Activated T-helper 2 cell treated with anti-CD3 and anti-CD28 coated beads, Interferon-gamma antibody, Interleukin-2, Interleukin-4, amounts not matched to agents 10 μg/mL and 5 μg/mL and 100 μg/mL, durations not matched to agents 14 hours and 24 hours and 36 hours (primary cell): ENCODE data around the gene ACSBG1. TPM values are rescaled to one million over a fixed set of nuclear protein-coding genes. Genes with fewer than 3 reads are reported as not detected.

Experiments used
- DNase-seq: peaks from one replicate; pipeline ENCODE4 v3.0.0; 2021; ENCODE audit warnings: low spot score
- H3K27ac Mint-ChIP-seq: one replicate; pipeline ENCODE4 v1.8.0; 2021; ENCODE audit warnings: mixed read lengths
- H3K27me3 Mint-ChIP-seq: one replicate; pipeline ENCODE4 v1.8.0; 2021; ENCODE audit warnings: low read depth, mixed read lengths
- H3K36me3 Mint-ChIP-seq: one replicate; pipeline ENCODE4 v1.8.0; 2021; ENCODE audit warnings: low read depth, mixed read lengths
- H3K4me1 Mint-ChIP-seq: one replicate; pipeline ENCODE4 v1.8.0; 2021; ENCODE audit warnings: low read depth, mixed read lengths
- H3K4me3 Mint-ChIP-seq: one replicate; pipeline ENCODE4 v1.8.0; 2021; ENCODE audit warnings: low read depth, mild to moderate bottlenecking, moderate library complexity, mixed read lengths
- H3K9me3 Mint-ChIP-seq: one replicate; pipeline ENCODE4 v1.8.0; 2021; ENCODE audit warnings: mixed read lengths
- intact Hi-C: fragments of 100-400 bp; cut with micrococcal nuclease; formaldehyde crosslinking; loops from one replicate; pipeline ENCODE4 v1.15.1; 2023
- total RNA-seq: library from RNA; stranded (reverse); gene quantifications from 2 replicates; pipeline ENCODE4 v1.2.3, GENCODE V29; 2022

Gene ACSBG1
- total RNA-seq, 1 donor from 2014 or later: 0.96 TPM

DNA sequence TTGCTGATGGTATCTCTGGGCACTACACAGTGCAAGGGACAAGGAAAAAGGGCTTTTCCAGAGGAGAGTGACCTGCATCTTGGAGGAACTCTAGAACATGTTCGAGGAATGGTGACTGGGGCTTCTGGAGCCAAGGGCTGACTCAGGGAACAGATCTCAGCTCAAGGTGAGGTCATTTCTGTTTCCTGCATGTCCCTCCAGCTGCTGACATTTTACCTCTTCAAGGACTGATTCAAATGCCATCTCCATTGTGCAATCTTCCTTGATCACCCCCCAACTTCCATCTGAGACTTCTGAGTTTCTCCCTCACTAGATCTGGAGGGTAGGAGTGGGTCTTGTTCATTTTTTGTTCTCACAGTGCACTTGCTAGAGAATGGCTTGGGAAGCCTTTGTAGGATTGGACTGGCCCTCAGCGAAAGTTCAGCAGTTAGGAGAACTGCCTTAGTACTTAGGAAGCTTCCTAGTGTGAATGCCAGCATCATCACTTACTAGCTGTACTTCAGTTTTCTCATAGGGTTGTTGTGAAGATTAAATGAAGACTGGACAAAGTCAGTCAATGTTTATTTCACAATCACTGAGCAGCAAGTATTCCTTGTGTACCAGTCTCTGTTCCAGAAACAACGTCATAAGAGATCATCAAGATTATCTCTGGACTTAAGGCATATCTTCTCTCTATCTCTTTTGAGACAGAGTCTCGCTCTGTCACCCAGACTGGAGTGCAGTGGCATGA lies 87.8 kb downstream of the ACSBG1 start:
- Mint-ChIP-seq H3K9me3 (no peaks in the 10 kb centered on the region), H3K4me1 (peaks cover 31% of the 10 kb centered on the region), H3K27ac (no peak overlapping the region), H3K27me3 (no peaks in the 10 kb centered on the region), H3K4me3 (no peak overlapping the region), H3K36me3 (peaks cover 9% of the 10 kb centered on the region)
- intact Hi-C loops: no loop called here
- no peak for DNase-seq

DNA sequence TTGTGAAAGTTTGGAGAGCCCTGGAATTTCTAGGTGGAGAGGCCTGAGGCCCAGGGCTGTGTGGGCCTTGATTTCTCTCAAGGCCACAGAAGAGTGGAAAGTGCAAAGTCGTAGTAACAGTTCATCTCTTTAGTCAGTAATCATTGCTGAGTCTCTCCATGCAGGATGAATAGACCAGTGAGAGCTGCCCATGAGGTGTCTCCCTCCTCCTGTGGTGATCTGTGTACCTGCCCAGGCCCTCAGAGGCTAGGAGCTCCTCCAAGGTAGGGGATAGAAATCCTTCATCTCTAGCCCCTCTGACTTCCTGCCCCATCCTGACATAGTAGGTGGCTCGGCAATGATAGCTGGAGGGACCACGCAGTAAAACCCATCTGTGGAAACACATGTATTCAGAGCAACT lies 92.0 kb downstream of the ACSBG1 start:
- no peaks in the 10 kb centered on the region for H3K36me3 Mint-ChIP-seq
- no peak for DNase-seq
- intact Hi-C loops: no loop called here
- peaks cover 8% of the 10 kb centered on the region for H3K4me1 Mint-ChIP-seq
- H3K27me3 Mint-ChIP-seq: no peaks in the 10 kb centered on the region
- no peak overlapping the region for H3K4me3 Mint-ChIP-seq
- H3K9me3 Mint-ChIP-seq: no peaks in the 10 kb centered on the region
- no peak overlapping the region for H3K27ac Mint-ChIP-seq

DNA sequence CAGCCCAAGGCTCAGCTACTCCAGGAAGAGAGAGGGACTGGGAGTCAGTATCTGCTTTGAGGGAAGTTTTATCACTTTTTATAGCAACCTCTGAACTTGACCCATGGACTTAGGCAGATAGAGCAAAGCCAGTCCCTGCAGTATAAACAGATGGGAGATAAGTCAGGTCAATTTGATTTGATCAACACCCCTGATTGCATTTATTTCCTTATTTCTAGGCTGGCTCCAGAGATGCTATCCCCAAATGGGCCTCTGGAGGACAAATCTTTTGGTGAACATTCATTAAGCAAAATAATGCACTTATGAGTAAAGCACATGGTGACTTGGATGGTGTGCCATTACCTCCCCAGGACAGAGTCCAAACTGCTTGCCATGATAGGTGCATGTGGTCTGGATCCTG lies 94.1 kb downstream of the ACSBG1 start:
- intact Hi-C loops: no loop called here
- no peak for DNase-seq
- no peaks in the 10 kb centered on the region for H3K27me3 Mint-ChIP-seq
- H3K4me1 Mint-ChIP-seq: no peaks in the 10 kb centered on the region
- no peak overlapping the region for H3K27ac Mint-ChIP-seq
- no peak overlapping the region for H3K4me3 Mint-ChIP-seq
- no peaks in the 10 kb centered on the region for H3K36me3 Mint-ChIP-seq
- H3K9me3 Mint-ChIP-seq: no peaks in the 10 kb centered on the region

DNA sequence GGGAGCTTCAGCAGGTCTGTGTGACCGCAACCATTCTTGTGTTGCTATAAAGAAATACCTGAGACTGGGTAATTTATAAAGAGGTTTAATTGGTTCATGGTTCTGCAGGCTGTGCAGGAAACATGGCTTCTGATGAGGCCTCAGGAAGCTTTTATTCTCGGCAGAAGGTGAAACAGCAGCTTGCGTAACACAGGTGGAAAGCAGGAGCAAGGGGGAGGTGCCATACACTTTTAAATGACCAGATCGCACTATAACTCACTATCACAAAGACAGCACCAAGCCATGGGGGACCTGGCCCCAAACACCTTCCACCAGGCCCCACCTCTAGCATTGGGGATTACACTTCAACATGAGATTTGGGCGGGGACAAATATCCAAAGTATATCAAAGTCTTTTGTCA lies 94.8 kb downstream of the ACSBG1 start:
- Mint-ChIP-seq H3K27me3 (no peaks in the 10 kb centered on the region), H3K4me3 (no peak overlapping the region), H3K4me1 (no peaks in the 10 kb centered on the region), H3K9me3 (no peaks in the 10 kb centered on the region), H3K36me3 (no peaks in the 10 kb centered on the region), H3K27ac (no peak overlapping the region)
- intact Hi-C loops: no loop called here
- no peak for DNase-seq

DNA sequence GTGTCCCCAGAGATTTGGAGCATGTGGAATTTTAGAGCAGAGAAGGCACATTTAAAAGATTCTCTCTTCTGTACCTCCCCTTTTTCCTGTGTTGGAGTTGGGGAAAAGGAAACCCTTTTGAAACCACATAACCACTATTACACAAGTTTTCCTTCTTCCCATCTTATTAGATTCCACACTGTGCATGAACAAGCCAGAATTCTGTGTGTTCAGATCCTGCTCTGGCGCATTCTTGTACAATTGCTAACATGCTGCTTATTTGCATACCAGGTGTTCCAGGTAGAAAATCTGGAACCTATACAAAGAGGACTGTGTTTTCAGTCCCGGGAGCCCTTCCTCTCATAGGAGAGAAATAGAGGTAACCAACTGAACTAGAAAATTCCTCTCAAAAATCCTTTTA lies 100.6 kb downstream of the ACSBG1 start:
- Mint-ChIP-seq H3K27ac (no peak overlapping the region), H3K4me1 (peaks cover 16% of the 10 kb centered on the region), H3K9me3 (no peaks in the 10 kb centered on the region), H3K27me3 (no peaks in the 10 kb centered on the region), H3K36me3 (no peaks in the 10 kb centered on the region), H3K4me3 (no peak overlapping the region)
- intact Hi-C loops: no loop called here
- no peak for DNase-seq

DNA sequence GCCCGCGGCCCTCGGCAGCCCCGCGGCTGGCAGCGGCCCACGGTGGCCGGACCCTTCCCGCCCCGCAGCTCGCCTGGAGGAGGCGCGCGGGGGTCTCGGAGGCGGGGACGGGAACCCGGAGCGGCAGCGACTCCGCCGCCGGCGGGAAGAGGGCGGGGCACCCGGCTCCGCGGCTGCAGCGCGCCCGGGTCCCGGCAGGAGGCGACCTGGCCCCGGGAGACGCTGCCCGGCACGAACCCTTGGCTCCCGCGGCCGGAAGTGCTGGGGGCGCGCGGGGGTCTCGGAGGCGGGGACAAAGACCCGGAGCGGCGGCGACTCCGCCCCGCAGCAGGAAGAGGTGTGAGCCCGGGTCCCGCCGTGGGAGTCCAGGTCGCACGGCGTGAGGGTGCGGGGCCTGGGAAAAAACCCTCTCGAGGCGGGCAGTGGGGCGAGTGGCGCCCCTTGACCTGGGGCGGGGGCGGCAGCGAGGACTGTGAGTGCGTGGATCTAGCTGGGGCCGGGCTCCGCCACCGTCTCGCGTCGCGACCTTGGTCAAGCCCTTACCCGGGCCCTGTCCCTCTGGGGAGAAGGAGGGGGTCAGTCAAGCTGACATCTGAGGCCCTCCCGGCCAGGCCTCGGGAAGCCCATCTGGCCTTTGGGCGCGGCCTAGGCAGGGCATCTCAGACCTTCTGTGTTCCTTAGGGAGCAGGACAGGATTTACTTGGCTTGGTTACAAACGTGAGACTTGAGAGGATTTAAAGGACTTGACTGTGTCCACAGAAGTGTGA lies 102.9 kb downstream of the ACSBG1 start, which contains the start of gene CIB2:
Gene CIB2 (minus strand): TSS at position 151 of the 767 bp plus-strand sequence. CDS start 230 bp downstream, outside the sequence.
- DNase-seq: peak; percentile 75
- peak within 1 kb of the TSS; percentile 78 for H3K4me3 Mint-ChIP-seq
- H3K36me3 Mint-ChIP-seq: no peaks in the 10 kb centered on the region
- H3K4me1 Mint-ChIP-seq: peaks cover 20% of the 10 kb centered on the region
- H3K27me3 Mint-ChIP-seq: no peaks in the 10 kb centered on the region
- H3K27ac Mint-ChIP-seq: peak within 1 kb of the TSS; percentile 40
- no peaks in the 10 kb centered on the region for H3K9me3 Mint-ChIP-seq
- intact Hi-C loops: loop anchor here (1.0 kb wide), 3 partner anchors 18 to 110 kb away; partner anchors contain the start of gene IDH3A

DNA sequence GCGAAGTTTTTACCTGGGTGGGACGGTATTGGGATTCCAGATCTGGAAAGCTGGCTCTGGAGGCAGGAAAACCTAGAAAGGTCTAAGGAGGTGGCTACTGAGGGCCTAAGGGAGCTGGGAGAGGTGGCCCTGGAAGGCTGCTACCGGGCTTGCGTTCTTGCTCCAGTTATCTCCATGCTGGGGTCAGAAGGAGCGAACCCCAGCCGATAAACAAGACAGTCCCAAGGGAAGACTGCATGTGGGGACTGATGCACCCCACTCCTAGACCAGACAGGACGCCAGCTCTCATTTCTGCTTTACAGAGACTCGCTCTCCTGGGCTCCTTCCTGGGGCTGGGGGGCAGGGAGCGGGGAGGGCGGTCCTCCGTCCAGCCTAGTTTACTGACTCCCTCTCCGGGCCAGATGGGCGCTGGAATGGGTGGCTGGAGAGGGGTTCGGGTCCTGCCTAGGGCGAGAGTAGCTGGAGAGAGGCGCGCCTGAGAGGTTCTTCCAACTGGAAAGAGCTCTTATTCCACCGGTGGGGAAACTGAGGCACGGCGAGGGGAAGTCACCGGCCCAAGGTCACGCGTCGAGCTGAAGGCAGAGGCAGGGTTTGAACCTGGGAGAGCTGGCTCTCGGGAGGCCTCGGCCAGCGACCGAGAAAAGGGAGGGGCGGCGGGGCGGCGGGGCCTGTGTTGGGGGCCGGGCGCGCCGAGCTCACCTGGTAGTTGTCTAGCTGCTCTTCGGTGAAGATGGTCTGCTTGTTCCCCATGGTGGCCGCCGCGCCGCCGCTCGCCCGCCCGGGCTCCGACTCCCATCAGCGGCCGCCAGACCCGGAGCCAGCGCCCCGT lies 103.7 kb downstream of the ACSBG1 start:
- Mint-ChIP-seq H3K9me3 (no peaks in the 10 kb centered on the region), H3K27ac (peak overlapping the region; percentile 40), H3K4me3 (peak overlapping the region; percentile 77), H3K27me3 (no peaks in the 10 kb centered on the region), H3K36me3 (no peaks in the 10 kb centered on the region), H3K4me1 (peaks cover 20% of the 10 kb centered on the region)
- no peak for DNase-seq
- intact Hi-C loops: loop anchor here (1.0 kb wide), 3 partner anchors 19 to 111 kb away; partner anchors contain the start of gene IDH3A

DNA sequence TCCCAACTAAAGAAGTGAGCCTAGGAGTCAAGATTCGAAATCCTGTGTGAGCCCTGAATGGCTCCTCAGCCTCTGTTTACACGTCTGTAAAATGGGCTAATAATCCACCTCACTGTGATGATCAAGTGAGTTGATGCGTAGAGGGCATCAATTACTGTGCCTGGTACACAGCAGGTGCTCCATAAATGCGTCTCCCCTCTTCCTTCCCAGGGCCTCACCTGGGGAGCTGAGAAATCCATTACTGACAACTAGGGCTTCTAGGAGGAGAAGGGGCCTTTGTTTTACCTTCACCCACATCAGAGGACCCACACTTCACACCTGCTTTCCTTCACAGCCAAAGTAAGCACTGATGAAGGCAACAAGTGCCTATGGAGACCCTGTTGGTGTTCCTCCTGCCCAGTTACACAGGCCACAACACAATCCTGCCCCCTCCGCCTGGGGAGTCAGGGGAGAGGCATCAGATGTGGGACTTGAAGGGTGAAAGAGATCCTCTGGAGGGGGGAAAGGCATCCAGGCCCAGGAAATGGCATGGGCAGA lies 104.5 kb downstream of the ACSBG1 start:
- H3K27ac Mint-ChIP-seq: peak overlapping the region; percentile 26

DNA sequence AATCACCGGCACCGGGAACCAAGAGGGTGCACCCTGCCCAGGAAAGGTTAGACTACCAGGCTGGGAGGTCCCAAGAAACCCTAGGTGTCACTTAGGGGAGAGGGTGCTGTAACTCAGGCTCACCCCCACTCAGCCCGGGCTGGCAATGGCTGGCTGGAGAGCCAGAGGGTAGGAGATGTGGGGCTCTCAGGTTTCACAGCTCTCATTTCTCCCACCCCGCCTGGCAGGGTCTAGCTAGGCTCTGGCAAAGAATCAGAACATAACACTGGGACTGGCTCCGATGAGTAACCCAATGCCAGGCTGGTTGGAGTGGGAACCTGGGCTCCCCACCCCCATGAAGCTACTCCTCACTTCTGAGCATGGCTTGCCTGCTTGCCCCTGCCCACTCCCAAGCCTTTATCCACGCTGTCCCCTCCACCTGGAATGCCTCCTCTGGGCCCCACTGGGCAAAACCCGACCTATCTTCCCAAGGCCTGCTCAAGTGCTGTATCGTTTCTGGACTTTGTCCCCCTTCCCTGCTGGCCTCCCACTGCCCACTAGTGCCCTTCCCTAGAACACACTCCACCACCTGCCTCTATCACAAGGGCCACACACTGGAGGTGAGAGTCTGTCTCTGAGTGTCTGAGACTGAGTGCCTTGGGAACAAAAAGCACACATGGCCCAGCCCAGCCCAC lies 105.2 kb downstream of the ACSBG1 start:
- Mint-ChIP-seq H3K9me3 (no peaks in the 10 kb centered on the region), H3K4me3 (no peak overlapping the region), H3K4me1 (peaks cover 20% of the 10 kb centered on the region), H3K27me3 (no peaks in the 10 kb centered on the region), H3K36me3 (no peaks in the 10 kb centered on the region), H3K27ac (no peak overlapping the region)
- DNase-seq: no peak
- intact Hi-C loops: no loop called here

More for the DNA sequence above, 104.5 kb downstream of the ACSBG1 start:
- Mint-ChIP-seq H3K9me3 (no peaks in the 10 kb centered on the region), H3K4me1 (peaks cover 20% of the 10 kb centered on the region), H3K27me3 (no peaks in the 10 kb centered on the region), H3K4me3 (peak overlapping the region; percentile 77), H3K36me3 (no peaks in the 10 kb centered on the region)
- no peak for DNase-seq
- intact Hi-C loops: no loop called here

DNA sequence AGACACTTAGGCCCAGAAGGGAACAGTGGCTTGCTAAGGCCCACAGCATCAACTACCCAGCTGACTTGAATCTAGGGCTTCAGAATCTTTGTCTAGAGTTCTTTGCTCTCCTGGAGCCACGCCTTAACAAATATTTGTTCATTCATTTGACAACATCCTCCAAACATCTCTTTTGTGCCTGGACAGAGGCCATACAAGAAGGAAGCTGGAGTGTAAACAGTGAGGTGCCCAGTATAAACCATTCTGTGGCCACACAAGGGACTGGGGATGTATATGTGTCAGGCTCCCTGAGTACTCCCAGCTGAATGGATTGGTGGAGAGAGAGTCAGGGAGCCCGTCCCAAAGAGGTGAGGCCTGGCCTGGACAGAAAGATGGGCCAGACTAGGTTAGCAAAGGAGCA lies 106.5 kb downstream of the ACSBG1 start:
- peak overlapping the region; percentile 23 for H3K27ac Mint-ChIP-seq
- intact Hi-C loops: no loop called here
- DNase-seq: no peak
- no peaks in the 10 kb centered on the region for H3K9me3 Mint-ChIP-seq
- H3K4me3 Mint-ChIP-seq: no peak overlapping the region
- peaks cover 14% of the 10 kb centered on the region for H3K4me1 Mint-ChIP-seq
- no peaks in the 10 kb centered on the region for H3K36me3 Mint-ChIP-seq
- no peaks in the 10 kb centered on the region for H3K27me3 Mint-ChIP-seq

DNA sequence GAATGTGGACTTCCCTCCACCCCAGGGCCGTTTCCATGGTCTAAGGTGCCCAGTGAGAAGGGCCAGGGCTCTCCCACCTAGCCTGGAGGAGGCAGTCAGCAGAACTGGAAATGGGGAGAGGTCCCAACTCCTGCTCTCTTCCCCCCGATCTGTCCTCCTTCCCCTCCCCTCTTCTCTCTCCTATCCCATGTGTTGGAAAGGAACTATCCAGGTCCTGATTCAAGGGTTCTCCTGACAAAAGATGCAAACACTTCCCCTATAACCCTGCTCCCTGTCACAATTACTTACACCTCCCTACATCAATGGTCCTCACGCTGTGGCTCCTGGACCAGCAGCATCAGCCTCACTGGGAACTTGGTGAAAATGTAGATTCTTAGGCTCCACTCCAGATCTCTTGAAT lies 109.1 kb downstream of the ACSBG1 start:
- H3K4me1 Mint-ChIP-seq: peaks cover 4% of the 10 kb centered on the region
- H3K4me3 Mint-ChIP-seq: no peak overlapping the region
- intact Hi-C loops: no loop called here
- DNase-seq: no peak
- no peaks in the 10 kb centered on the region for H3K36me3 Mint-ChIP-seq
- H3K27me3 Mint-ChIP-seq: no peaks in the 10 kb centered on the region
- H3K27ac Mint-ChIP-seq: no peak overlapping the region
- no peaks in the 10 kb centered on the region for H3K9me3 Mint-ChIP-seq

DNA sequence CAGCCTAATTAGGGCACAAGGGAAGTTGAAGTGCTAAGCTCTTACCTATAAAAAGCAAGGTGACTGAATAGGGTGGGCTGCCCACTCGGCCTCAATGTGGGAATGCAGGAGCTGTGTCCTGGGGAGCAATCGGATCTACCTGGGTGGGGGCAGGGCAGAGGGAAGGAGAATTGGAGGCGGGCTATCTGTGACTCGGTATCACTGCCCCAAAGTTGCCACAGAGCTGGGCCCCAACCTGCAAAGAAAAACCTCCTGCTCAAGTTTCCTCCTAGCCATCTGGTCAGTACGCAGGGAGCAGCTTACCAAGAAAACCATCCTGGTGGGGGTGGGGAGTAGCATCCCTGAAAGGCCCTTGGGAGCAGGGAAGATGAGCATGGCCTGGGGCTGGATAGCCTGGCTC lies 113.8 kb downstream of the ACSBG1 start:
- Mint-ChIP-seq H3K9me3 (no peaks in the 10 kb centered on the region), H3K4me3 (no peak overlapping the region), H3K4me1 (peaks cover 2% of the 10 kb centered on the region), H3K36me3 (no peaks in the 10 kb centered on the region), H3K27me3 (peaks cover 2% of the 10 kb centered on the region), H3K27ac (no peak overlapping the region)
- intact Hi-C loops: no loop called here
- no peak for DNase-seq
